Vagina (tissue), 2 donors: ENCODE data around the gene KIF26A. TPM values are rescaled to one million over a fixed set of nuclear protein-coding genes. Genes with fewer than 3 reads are reported as not detected.

Source experiments
- DNase-seq, 2 donors: peaks; one replicate each; pipeline ENCODE4 v3.0.0-alpha.2; 2017; ENCODE audit errors: extremely low spot score in 2 of 2
- H3K27ac ChIP-seq: fragments of 200-600 bp; sonication (generic); one replicate; pipeline ENCODE4 v1.5.1; 2019
- H3K27me3 ChIP-seq: fragments of 200-600 bp; sonication (generic); one replicate; pipeline ENCODE4 v1.5.1; 2019
- H3K36me3 ChIP-seq, 2 donors: fragments of 200-600 bp; sonication (generic); one replicate each; pipeline ENCODE4 v1.5.1; 2017 to 2019
- H3K4me1 ChIP-seq: fragments of 200-600 bp; sonication (generic); one replicate; pipeline ENCODE4 v1.5.1; 2019
- H3K4me3 ChIP-seq, 2 donors: fragments of 200-600 bp; sonication (generic); 1 replicate in 1 of 2; 2 replicates in 1 of 2; pipeline ENCODE4 v1.5.1; 2016 to 2019
- H3K9me3 ChIP-seq: fragments of 200-600 bp; sonication (generic); one replicate; pipeline ENCODE4 v1.5.1; 2019
- POLR2A ChIP-seq, 2 donors: fragments of 450-650 bp; IDR thresholded peaks; one replicate each; pipeline ENCODE4 v1.6.1; 2017; ENCODE audit warnings: antibody characterized with exemption in 2 of 2, mild to moderate bottlenecking in 2 of 2, moderate library complexity in 2 of 2
- POLR2AphosphoS5 ChIP-seq, 2 donors: sonication (generic); formaldehyde crosslinking; IDR thresholded peaks; one replicate each; pipeline ENCODE4 v1.9.0; 2017; ENCODE audit warnings: antibody characterized with exemption in 2 of 2, mild to moderate bottlenecking in 2 of 2, low read depth in 1 of 2; ENCODE audit not compliant: insufficient read depth in 1 of 2
- intact Hi-C: fragments of 100-400 bp; cut with DNase I; formaldehyde crosslinking; loops from one replicate; pipeline ENCODE4 v1.15.1; 2023
- total RNA-seq: library from RNA; depleted of rRNA; stranded (reverse); fragments of >200 nt; gene quantifications from one replicate; pipeline ENCODE4 v1.2.3, GENCODE V29; 2016
- TF ChIP-seq, protein P1 (sequence below), 3 experiments: fragments of 450-650 bp in 2 of 3; fragments of 200-600 bp in 1 of 3; sonication (generic) in 1 of 3; IDR thresholded peaks; one replicate each; pipeline ENCODE4 v1.5.1; 2017 to 2019; ENCODE audit warnings: antibody characterized with exemption in 3 of 3, mild to moderate bottlenecking in 2 of 3, moderate library complexity in 2 of 3

KIF26A gene
- total RNA-seq, 1 donor from 2014 or later: 2.7 TPM

- Histone ChIP-seq H3K4me1 (peaks cover 16% of the 10 kb centered on the region), H3K27me3 (no peaks in the 10 kb centered on the region), H3K9me3 (no peaks in the 10 kb centered on the region), H3K4me3 (peak overlapping the region in 1 of 2 donors; percentile 49), H3K27ac (peak overlapping the region; percentile 53), H3K36me3 (no peaks in the 10 kb centered on the region)
- intact Hi-C loops: no loop called here
- TF ChIP-seq POLR2AphosphoS5 (IDR thresholded peaks at IDR 0.05; ENCODE audit: insufficient read depth in 1 of 2, low read depth in 1 of 2) (no peak), POLR2A (IDR thresholded peaks at IDR 0.05) (no peak)
- TF ChIP-seq, protein P1, sequence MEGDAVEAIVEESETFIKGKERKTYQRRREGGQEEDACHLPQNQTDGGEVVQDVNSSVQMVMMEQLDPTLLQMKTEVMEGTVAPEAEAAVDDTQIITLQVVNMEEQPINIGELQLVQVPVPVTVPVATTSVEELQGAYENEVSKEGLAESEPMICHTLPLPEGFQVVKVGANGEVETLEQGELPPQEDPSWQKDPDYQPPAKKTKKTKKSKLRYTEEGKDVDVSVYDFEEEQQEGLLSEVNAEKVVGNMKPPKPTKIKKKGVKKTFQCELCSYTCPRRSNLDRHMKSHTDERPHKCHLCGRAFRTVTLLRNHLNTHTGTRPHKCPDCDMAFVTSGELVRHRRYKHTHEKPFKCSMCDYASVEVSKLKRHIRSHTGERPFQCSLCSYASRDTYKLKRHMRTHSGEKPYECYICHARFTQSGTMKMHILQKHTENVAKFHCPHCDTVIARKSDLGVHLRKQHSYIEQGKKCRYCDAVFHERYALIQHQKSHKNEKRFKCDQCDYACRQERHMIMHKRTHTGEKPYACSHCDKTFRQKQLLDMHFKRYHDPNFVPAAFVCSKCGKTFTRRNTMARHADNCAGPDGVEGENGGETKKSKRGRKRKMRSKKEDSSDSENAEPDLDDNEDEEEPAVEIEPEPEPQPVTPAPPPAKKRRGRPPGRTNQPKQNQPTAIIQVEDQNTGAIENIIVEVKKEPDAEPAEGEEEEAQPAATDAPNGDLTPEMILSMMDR (IDR thresholded peaks at IDR 0.05): no peak
- DNase-seq: no peak
Observed at GRCh38 chr14:104118006-104118844, 20.2 kb upstream of the KIF26A start.

DNA sequence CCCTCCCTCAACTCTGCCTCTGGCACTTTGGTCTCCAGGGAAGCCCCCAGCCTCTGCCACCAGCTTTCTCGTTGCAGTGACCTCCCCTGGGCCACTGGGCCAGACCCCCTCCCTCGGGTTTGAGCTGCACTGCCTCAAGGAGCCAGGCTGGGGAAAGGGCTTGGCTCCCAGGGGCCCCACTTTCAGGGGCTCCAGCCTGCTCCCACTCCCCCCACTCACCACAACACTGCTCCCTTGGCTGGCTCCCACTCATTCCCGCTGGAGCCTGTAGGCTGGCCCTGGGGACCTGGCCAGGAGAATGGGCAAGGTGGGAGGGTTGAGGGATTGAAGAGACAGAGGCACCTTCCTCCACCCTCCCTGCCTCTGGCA is 19.3 kb upstream of the KIF26A start:
- DNase-seq: no peak
- TF ChIP-seq POLR2AphosphoS5 (IDR thresholded peaks at IDR 0.05; ENCODE audit: insufficient read depth in 1 of 2, low read depth in 1 of 2): peak in 1 of 2 donors; percentile 10
- no peak for TF ChIP-seq POLR2A (IDR thresholded peaks at IDR 0.05)
- no peaks in the 10 kb centered on the region for H3K9me3 ChIP-seq
- H3K4me1 ChIP-seq: peaks cover 9% of the 10 kb centered on the region
- no peaks in the 10 kb centered on the region for H3K27me3 ChIP-seq
- intact Hi-C loops: no loop called here
- peak overlapping the region; percentile 53 for H3K27ac ChIP-seq
- H3K4me3 ChIP-seq: peak overlapping the region in 1 of 2 donors; percentile 49
- no peaks in the 10 kb centered on the region for H3K36me3 ChIP-seq

- Histone ChIP-seq H3K27ac (no peak overlapping the region), H3K27me3 (no peaks in the 10 kb centered on the region), H3K4me3 (no peak overlapping the region), H3K4me1 (peaks cover 9% of the 10 kb centered on the region), H3K9me3 (no peaks in the 10 kb centered on the region), H3K36me3 (no peaks in the 10 kb centered on the region)
- intact Hi-C loops: no loop called here
- peak in 1 of 2 donors; percentile 48 for TF ChIP-seq POLR2AphosphoS5 (IDR thresholded peaks at IDR 0.05; ENCODE audit: insufficient read depth in 1 of 2, low read depth in 1 of 2)
- TF ChIP-seq, protein P1 (IDR thresholded peaks at IDR 0.05): no peak
- DNase-seq: no peak
Observed at GRCh38 chr14:104119488-104120251, 18.7 kb upstream of the KIF26A start.

DNA sequence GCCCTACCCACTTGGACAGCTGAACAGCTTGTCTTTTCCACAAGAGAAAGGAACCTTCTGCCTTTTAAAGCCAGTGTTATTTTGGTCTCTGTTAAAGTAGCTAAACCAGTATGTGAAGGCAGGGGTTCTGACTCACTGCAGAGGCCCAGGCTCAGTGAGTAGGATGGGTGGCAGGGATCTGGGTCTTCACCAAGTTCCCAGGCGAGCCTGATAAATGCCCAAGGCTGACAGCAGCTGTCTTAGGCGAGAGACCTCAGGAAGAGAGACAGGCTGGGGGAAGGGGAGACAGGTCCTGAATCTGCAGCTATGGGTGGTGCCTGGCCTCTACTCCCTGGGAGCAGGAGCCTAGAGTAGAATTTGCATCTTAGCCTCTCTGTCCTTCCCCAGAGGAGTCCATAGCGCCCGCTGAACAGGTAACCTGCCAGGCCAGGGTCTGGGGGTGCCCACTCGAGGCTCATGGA is 18.1 kb upstream of the KIF26A start:
- H3K27ac ChIP-seq: no peak overlapping the region
- no peak for DNase-seq
- no peak for TF ChIP-seq POLR2A (IDR thresholded peaks at IDR 0.05)
- TF ChIP-seq POLR2AphosphoS5 (IDR thresholded peaks at IDR 0.05; ENCODE audit: insufficient read depth in 1 of 2, low read depth in 1 of 2): no peak
- TF ChIP-seq, protein P1 (IDR thresholded peaks at IDR 0.05): no peak
- H3K4me3 ChIP-seq: no peak overlapping the region
- H3K4me1 ChIP-seq: peaks cover 9% of the 10 kb centered on the region
- no peaks in the 10 kb centered on the region for H3K9me3 ChIP-seq
- intact Hi-C loops: no loop called here
- H3K27me3 ChIP-seq: no peaks in the 10 kb centered on the region
- no peaks in the 10 kb centered on the region for H3K36me3 ChIP-seq

DNA sequence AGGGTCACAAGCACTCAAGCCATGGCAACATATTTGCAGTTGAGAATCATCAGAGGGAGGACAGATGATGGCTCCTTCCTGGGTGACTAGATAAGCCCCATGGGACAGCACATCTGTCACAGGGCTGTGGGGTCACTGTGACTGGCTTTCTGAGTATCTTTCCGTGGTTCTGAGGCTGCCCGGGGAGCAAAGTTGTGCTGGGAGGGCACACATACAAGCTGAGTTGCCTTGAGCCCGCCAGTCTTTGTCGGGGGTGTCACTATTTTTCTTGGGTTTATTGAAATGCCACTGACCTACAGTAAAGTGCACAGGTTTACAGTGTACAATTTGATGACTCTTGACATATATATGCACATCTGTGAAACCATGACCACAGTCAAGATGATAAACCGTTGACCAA is 17.2 kb upstream of the KIF26A start:
- Histone ChIP-seq H3K27me3 (no peaks in the 10 kb centered on the region), H3K36me3 (no peaks in the 10 kb centered on the region), H3K27ac (no peak overlapping the region), H3K9me3 (no peaks in the 10 kb centered on the region), H3K4me1 (peaks cover 5% of the 10 kb centered on the region), H3K4me3 (no peak overlapping the region)
- intact Hi-C loops: no loop called here
- no peak for DNase-seq
- TF ChIP-seq POLR2AphosphoS5 (IDR thresholded peaks at IDR 0.05; ENCODE audit: insufficient read depth in 1 of 2, low read depth in 1 of 2) (no peak), POLR2A (IDR thresholded peaks at IDR 0.05) (no peak)
- TF ChIP-seq, protein P1 (IDR thresholded peaks at IDR 0.05): no peak
